ENCODE data around the gene LRRC75A.

Gene LRRC75A

DNA sequence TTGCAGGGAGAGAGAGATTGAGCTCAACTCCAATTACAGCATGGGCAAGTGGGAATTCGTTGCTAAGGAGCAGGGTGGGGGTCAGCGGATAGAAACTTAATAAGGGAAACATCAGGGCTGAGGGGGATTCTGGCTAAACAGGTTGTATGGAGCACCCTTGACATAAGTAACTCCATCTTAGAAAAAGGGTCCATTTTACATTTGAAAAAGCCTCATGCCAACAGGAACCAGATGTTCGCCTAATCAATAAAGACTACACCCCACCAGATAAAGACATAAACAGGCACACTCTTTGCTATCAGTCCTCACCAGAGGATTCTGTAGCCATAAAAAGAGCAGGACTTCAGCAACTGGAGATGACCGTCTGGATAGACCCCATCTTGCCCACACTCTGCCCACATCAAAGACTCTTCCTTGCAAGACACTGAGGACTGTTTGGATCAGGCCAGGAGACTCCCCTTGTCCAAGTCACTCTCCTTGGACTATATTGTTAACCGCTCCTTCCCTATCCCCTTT lies 1.6 kb upstream of the LRRC75A start:
- no peak for DNase-seq (ENCODE audit: low read depth)

DNA sequence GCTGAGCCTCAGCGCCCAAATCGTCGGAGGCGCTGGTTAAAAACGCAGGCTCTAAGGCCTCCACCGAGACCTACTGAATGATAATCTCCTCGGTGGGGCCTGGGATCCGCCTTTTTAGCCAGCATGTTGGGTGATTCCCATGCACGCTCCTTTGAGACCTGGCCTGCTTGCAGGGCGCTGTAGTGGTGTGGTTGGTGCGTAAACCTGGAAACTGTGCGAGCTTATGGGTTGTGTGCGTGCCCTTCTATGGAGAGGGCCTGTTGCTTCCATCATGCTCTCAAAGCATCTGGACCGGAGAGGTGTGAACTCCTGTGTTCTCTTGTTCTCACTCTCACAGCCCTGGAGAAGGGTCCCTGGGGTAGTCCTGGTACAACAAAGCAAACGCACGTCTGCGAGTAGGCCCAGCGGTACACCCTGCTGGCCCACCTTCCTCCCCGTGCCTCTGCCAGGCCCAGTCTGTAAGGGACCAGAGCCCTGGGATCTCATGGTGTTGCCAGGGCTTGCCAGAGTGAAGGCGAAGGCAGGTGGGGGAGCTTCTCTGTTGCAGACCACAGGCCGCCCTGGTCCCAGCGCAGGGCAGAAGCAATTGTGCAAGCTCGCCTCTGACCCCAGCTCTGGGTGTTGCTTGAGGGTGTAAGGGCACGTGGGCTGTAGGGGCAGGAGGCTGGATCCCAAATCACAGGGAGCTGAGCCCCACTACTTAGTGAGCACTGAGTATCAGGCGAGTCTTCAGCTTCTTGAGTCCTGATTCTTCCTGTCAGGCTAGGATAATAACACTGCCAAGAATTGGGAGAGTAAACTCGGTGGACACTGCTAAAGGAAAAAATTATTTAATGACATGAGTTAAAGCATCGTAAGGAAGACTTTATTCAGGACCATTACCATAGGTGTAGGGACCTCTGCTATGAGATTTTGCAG lies 879 bp upstream of the LRRC75A start:
- DNase-seq (ENCODE audit: low read depth), result no peak

DNA sequence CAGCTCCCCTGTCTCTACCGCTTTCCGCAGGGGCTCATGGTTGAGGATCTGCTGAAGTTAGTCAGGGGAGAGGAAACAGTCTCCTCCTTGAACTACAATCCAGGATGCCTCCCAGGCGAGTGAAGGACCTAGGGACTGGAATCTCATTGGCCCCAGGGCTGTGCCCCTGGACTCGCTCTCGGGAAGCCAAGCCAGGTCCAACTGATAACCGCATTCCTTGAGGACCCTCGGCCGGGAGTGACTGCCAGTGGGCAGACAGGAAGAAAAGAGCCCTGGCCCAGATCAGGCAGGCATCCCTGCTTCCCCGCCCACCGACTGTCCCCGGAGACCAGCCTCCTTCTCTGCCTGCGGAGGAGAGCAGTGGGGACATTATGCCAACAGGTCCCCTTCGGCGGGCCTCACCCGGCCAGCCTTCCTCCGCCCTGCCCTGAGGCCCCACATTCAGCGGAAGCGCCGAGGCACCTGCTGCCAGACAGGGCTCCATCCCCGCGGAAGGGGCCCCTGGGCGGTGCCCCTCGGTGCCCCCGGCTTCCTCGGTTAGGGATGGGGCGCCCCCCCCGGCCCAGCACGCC lies 776 bp downstream of the LRRC75A start:
- DNase-seq (ENCODE audit: low read depth), result peak; percentile 1

DNA sequence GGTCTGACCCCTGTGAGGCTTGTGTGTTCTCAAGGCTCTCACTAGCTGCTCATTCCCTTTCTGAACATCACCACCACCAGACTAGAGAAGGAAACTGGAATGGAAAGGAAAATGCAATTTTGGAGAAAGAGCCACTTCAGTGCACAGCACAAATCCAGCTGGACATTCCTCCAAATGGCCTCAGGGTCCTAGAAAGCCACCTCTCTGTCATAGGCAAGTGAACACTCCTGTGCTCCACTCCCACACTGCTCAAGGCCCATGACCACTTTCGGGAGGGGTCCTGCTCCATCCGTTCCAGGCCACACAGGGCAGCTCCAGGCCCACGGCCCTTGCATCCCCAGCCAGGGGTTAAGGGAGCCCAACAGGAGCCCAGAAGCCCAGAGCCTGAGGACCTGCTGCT lies 2.6 kb downstream of the LRRC75A start:
- DNase-seq (ENCODE audit: low read depth), result no peak

DNA sequence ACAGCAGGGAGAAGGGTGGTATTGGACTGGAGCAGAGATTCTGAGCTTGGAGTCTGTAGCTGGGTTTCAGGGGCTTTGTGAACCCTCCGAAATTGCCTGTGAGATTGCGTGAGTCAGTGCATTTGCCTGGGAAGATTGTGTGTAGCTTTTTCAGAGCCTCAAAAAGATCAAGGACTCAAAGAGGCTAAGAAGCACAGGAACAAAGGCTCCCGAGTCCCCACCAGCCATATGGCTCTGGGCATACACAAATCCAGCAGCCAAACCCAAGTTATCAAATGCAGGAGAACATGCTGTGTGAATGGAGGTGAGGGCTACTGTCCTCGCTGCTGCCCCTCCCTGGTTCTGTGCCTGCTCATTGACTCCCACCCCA lies 3.0 kb downstream of the LRRC75A start:
- DNase-seq (ENCODE audit: low read depth), result no peak

DNA sequence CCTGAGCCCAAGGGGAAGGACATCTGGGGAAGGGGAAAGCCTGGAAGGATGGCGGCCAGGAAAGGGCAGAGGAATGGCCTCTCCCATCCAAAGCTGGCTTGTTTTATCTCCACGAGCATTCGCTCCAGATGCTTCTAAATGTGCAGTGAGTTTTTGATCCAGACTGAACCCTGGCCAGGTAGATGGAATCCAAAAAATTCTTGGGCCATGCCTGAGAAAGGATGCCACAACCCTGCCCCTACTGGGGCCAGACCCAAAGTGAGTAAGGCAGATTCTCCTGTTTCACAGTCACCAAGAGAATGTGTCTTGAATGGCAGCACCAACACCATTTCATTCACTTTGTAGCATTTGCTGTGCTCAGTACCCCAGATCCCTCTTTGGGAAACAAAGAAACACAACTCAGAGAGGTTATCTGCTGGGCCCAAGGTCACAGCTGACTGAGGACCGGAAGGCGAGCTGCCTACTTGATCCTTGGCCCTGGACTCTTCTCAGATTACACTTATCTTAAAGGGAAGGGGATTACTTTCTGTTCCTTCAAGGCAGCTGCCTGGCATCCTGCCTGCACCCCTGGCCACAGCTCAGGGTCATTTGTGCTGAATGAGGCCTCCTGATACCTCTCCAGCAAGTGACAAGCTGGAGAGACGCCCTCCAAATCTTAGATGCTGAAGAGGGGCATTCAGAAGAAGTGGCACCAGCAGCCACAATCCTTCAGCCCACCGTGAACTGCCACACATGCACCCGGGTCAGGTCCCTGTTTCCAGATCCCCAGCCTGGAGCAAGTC lies 3.6 kb downstream of the LRRC75A start:
- no peak for DNase-seq (ENCODE audit: low read depth)

DNA sequence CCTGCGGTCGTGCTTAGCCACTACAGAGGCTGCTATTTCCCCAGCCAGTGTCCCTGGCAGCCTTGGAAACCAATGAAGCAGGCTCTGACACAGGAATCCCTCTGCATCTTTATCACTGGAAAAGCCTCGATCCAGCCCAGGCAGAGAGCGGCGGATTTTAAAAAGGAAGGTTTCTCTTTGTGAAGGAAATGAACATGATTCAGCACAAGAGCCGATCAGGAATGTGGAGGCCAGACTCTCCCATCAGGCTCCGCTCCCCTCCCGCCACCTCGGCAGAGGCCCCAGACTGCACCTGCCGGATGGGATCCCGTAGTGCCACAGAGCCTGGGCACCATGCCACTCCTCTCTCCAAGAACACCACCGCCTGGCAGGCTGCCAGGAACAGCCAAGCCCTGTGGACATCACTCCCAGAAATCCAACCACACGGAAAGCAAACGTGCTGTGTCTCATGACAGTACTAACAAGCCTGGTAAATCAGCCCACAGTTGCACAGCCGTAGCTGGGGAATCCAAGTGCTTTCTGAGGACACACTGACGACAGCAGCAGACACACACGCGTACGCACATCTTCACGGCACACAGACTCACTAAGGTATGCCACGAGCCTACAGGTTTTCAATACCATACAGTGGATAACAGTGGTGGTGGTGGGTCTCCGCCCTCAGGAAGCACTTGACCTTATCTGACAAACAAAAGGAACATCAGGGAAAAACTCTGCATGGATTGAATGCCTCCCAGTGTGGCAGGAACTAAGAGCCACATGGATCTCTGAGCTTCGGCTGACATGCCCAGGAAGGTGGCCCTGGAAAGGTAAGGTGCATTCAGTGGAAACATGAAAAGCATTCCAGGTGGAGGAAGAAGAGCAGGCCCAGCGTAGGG lies 5.4 kb downstream of the LRRC75A start:
- DNase-seq (ENCODE audit: low read depth), result no peak

DNA sequence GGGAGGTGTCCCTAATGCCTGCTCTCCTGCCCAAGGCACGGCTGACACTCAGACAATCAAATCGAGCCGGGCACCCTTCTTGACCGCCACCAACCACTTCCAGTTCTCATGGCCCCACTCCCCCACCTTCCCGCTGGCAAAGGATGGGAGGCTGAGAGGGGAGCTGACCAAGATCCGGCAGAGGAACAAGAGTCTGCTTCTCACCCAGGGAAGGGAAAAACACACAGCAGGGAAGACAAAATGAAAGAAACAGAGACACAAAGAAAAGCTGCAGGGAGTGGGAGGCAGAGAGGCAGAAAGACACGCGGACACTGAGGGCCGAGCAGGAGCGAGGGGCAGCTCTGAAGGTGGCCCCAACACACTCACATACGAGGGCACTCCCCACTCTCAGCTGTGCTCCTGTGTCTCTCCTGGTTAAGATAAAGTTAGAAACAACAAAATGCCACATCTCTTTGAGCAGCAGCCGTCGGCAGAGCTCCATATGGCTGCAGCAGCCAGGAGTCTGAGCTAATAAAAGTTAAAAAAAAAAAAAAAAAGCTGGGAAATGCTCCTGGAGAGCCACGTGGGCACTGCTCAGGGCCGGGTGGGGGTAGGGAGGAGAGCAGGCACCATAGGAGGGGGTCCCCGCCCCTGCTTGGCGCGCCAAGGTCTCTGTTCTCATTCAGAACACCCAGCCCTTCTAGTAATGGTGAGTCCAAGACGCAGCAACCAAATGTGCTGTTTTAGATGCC lies 7.4 kb downstream of the LRRC75A start:
- no peak for DNase-seq (ENCODE audit: low read depth)

DNA sequence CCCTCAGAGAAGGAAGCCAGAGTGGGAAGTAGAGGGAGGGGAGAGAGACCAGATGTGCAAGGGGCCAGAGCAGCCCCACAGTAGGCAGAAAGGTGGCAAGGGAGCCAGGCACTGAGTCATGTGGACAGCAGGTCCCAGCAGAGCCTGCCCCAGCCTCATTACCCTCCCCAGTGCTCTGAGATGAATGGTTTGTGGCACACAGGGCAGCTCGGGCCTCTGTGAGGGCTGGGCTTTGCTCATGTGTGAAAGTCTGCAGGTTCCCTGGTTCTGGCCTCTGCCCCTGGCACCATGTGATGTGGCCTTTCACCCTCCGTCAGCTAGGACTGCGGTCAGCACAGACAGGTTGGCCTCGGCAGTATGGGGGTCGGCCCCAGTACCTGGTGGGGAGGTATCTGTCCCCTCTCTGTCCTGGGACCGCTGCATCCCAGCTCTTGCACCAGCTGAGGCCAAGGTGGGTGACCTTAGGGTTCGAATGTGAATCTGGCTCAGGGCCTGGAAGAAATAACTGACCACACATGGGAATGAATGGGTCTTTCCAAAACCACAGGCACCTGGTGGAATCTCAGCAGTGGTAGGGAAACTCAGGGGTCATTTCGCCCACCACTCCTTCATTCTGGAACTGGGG lies 8.9 kb downstream of the LRRC75A start:
- DNase-seq (ENCODE audit: low read depth), result no peak

DNA sequence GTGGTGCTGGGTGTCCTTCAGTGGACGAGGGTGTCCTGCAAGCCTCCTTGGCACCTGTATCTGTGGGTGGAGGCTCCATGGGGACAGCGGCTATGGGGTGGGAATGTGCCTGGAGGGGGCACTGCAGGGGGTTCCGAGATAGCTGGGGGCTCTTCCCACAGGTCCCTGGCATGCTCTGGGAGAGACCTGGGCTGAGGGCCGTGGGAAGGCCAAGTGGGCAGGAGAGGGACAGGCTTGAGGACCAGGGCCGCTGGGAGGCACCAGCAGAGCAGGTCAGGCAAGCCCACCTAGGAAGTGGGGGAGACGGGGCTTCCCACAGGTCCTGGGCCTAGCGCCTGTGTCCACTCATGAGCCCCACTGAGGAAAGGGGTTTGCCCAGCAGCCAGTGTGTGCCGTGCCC lies 9.7 kb downstream of the LRRC75A start:
- DNase-seq (ENCODE audit: low read depth), result no peak

DNA sequence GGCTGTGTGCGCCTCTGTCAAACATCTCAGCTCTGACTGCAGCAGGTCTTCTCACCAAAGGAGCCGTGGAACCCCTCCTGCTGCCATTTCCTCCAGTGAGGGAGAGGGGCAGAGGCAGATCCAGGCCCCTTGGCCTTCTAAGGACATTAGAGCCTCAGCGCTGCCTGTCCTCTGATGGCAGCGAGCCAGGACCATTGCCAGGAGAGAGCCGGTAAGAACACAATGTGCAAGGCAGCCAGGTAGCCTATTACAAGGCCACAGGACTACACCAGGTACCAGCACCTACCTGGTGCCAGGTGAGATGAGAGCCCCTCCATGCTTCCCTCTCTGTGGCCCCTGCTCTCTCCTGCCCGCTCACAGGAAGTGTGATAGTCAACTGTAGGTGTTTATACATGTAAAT lies 11.0 kb downstream of the LRRC75A start:
- no peak for DNase-seq (ENCODE audit: low read depth)

DNA sequence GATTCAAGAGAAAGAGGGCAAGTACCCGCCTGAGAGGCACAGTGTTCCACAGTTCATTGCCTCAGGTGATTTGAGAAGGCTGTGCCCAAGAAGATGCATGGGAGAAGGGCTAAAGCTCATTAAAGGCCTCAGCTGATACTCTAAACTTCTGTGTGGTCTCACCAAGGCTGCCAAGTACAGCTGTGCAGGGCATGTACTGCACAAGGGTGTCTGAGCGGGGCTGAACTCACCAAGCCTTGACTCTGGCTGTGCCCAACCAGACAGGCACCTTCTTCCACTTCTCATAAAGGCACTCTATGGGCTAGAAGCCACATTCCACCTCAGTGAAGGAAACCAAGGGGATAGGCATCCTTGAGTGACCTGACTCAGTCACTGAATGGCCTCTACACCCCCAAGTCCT lies 12.7 kb downstream of the LRRC75A start:
- DNase-seq (ENCODE audit: low read depth), result no peak

DNA sequence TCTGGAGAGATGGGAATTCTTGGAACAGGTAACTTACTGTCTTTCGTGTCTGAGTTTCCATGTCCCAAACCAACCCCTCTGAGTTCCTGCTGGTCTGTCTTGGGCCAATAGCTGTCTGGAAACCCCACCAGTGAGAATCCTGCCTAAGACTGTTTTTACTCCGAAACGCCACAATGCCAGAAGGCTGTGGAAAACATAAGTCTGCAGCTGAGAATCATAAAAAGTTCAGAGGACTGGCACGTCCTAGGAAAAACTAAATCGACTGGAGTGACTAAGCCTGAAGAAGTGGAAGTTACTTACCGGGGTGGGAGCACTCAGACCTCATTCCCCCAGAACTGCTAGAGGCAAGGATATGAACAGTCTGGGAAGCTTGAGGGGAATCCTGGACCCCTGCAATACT lies 13.3 kb downstream of the LRRC75A start:
- no peak for DNase-seq (ENCODE audit: low read depth)

DNA sequence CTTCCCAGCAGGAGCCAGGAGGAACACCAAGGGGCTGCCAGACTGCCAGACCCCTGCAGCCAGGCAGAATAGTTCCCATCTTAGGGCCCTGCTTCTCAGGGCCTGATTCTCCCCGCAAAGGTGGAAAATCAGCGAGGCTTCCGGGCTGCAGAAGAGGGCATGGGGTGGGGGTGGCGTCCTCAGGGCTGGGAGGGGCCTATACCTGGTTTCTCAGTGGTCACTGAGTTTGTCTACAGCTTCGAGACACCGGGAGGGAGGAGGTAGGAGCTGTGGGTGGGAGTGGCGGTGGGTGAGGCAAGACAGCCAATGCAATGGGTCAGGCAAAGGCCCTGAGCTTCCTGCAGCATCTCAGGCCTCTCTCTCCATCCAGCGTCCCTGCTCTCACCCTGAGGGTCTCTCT lies 14.3 kb downstream of the LRRC75A start:
- no peak for DNase-seq (ENCODE audit: low read depth)

DNA sequence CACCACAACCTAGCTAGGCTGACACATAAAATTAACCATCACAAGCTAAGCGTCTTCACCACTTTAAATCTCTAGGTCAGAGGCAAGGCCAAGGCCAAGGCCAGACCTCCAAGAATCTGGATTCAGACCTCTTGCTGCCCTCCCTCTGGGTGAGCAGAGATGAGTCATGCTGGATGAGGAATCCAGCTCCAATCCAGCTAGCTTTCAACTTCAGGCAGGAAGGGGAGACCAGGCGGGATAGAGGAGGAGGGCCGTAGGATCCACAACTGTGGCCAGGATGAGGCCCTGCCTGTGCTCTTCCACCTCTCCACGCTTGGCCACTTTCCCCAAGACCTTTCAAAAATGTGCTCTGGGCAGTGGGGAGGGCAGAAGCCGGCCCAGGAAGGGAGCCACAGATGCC lies 14.7 kb downstream of the LRRC75A start:
- no peak for DNase-seq (ENCODE audit: low read depth)

DNA sequence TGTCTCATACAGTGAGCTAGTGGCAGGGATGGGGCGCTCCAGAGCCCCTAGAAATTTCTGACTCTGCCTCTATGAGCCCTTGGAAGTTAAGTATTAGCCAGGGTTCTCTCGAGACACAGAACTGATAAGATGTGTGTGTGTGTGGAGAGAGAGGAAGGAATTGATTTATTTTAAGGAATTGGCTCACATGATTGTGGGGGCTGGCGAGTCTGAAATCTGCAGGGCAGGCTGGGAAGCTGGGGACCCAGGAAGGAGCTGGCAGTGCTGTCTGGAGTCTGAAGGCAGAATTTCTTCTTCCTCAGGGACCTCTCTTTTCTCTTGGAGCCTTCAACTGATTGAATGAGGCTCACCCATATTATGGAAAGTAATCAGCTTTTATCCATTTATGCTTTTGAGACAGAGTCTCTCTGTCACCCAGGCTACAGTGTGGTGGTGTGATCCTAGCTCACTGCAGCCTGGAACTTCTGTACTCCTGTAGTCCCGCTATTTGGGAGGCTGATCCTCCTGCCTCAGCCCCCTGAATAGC lies 16.8 kb downstream of the LRRC75A start:
- no peak for DNase-seq (ENCODE audit: low read depth)

DNA sequence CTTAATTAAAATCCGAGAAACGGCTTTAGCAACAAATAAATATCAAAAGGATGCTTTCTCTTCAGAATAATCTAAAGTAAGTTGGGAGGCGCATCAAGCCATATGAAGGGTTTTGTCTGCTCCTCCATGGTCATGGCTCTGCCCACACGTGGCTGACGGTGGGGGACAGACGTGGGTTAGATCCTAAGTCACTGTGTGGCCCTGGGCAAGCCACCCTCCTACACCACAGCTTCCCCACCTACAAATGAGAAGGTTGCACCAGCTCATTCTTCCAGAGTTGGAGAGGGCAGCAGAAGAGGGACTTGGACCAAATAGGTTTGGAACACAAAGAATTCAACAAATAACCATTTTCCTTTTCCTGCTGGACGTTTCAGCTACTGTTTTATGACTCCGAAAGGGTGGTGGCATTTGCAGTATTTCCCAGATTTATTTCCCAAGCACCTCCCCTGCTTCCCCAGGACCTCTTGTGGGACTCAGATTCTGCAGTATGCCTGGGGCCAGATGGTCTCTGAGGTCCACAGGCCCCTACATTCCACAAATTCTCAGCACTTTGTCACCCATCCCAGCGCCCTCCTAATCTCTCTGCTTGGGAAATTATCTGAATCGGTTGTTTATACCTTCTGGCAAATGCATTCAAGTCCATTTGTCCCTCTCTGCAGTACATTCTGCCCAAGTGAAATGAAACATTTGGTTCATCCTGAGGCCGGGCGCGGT lies 17.8 kb downstream of the LRRC75A start:
- DNase-seq (ENCODE audit: low read depth), result no peak

DNA sequence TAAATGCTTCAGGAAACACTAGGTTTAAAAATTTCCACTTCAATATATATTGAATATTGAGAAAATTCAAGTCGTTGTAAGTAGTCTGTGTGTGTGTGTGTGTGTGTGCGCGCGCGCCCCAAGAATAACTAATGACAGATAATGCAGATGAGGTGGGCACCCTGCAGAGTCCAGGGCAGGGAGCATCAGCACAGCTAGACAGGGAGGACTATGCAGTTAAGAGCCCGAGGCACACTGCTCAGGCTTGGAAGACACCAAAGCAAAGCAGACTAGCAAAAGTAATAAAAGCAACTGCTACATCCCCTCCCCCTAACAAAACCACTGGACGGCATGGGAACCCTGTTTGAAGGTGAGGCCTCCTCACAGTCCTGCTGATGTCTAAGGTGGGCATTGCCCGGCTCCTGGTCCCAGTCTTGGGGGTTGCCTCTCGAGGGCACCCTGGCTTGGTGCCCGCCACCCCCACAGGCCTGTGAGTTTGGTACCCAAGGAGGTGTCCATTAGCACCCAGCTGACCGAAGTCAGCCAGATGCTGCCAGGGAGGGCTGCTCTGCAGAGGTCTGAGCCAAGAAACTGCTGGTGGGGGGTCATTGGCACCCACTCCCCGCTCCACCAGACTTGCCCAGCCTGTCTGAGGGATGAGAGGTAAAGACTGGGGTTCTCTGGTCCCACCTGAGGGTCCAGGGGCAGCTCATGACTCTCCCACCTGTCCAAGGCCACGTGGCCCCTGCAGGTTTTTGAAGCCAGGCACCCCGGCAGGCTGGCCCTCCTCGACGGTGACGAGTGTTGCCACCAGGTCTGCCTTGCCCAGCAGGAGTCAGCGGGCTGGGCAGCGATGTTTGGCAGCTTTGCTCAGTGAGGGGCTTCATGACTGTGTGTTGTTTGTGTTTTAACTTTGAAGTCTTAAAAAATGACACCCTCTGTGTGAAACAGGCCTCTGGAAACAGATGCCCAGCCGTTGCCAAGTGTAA lies 18.7 kb downstream of the LRRC75A start:
- no peak for DNase-seq (ENCODE audit: low read depth)

DNA sequence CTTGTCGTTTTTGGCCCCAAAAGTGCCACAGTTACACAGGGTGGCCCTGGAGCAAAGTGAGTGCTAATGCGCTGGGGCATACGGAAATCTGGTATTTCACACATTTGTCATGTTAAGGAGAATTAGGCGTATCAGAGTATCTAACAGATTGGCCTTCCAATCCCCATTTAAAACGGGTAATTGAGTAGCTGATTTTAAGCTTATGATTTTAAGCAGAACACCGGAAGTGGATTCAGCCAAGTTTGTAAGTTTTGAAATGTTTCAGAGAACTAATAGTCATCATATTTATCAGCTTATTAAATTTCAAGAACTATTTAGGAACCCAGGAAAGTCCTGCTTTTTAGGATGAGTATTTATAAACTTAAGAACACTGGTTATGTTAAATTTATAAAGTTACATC lies 19.5 kb downstream of the LRRC75A start:
- DNase-seq (ENCODE audit: low read depth), result no peak
